IMR-90 (cell line): ENCODE measurements around the gene ZBP1.

ENCODE experiments used
- BHLHE40 ChIP-seq: fragments of 150-350 bp; IDR thresholded peaks from 2 replicates; pipeline ENCODE4 v1.6.1; 2016; ENCODE audit warnings: mild to moderate bottlenecking, low read depth, low read length
- CEBPB ChIP-seq: IDR thresholded peaks from 2 replicates; pipeline ENCODE4 v1.6.1; 2012; ENCODE audit warnings: low read depth, low read length, improper control_type of control experiment
- FOS ChIP-seq: fragments of 150-350 bp; IDR thresholded peaks from 2 replicates; pipeline ENCODE4 v1.6.1; 2016; ENCODE audit warnings: low read depth, low read length
- POLR2A ChIP-seq: IDR thresholded peaks from 2 replicates; pipeline ENCODE4 v1.6.1; 2012; ENCODE audit warnings: mild to moderate bottlenecking, low read depth, low read length
- RAD21 ChIP-seq: IDR thresholded peaks from 2 replicates; pipeline ENCODE4 v1.6.1; 2012; ENCODE audit warnings: low read length, improper control_type of control experiment
- RFX5 ChIP-seq: IDR thresholded peaks from 2 replicates; pipeline ENCODE4 v1.8.0; 2012; ENCODE audit warnings: low read depth, mild to moderate bottlenecking, low read length, moderate library complexity
- SMC3 ChIP-seq: fragments of 150-350 bp; IDR thresholded peaks from 2 replicates; pipeline ENCODE4 v1.6.1; 2016; ENCODE audit warnings: low read depth, mild to moderate bottlenecking, antibody characterized with exemption, low read length, moderate library complexity
- TF ChIP-seq, protein P1 (sequence below): conservative IDR thresholded peaks from 2 replicates; pipeline ENCODE4 v1.5.1; 2012; ENCODE audit warnings: mild to moderate bottlenecking, low read depth, low read length, improper control_type of control experiment

DNA sequence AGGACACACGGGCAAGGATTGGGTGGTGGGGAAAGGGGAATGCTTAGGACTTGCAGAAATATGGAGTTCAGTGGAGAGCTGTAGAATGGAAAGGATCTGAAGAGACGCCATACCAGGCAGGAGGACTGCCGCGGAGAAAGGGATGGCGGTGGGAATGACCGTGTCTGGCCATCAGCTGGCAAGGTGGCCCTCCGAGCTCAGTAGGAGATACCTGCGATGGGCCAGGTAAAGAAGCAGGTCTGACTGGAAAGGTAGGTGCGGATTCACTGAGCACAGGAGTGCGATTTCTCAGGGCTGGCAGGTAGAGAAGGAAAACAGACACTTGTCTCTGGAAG lies 33.3 kb downstream of the ZBP1 start:
- TF ChIP-seq, protein P1, sequence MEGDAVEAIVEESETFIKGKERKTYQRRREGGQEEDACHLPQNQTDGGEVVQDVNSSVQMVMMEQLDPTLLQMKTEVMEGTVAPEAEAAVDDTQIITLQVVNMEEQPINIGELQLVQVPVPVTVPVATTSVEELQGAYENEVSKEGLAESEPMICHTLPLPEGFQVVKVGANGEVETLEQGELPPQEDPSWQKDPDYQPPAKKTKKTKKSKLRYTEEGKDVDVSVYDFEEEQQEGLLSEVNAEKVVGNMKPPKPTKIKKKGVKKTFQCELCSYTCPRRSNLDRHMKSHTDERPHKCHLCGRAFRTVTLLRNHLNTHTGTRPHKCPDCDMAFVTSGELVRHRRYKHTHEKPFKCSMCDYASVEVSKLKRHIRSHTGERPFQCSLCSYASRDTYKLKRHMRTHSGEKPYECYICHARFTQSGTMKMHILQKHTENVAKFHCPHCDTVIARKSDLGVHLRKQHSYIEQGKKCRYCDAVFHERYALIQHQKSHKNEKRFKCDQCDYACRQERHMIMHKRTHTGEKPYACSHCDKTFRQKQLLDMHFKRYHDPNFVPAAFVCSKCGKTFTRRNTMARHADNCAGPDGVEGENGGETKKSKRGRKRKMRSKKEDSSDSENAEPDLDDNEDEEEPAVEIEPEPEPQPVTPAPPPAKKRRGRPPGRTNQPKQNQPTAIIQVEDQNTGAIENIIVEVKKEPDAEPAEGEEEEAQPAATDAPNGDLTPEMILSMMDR: no peak
- TF ChIP-seq POLR2A: no peak
- no peak for TF ChIP-seq FOS
- TF ChIP-seq RAD21: no peak
- no peak for TF ChIP-seq RFX5
- no peak for TF ChIP-seq CEBPB
- TF ChIP-seq BHLHE40: no peak
- TF ChIP-seq SMC3: no peak
